ENCODE measurements around the gene ENPP1.

ENPP1 gene

DNA sequence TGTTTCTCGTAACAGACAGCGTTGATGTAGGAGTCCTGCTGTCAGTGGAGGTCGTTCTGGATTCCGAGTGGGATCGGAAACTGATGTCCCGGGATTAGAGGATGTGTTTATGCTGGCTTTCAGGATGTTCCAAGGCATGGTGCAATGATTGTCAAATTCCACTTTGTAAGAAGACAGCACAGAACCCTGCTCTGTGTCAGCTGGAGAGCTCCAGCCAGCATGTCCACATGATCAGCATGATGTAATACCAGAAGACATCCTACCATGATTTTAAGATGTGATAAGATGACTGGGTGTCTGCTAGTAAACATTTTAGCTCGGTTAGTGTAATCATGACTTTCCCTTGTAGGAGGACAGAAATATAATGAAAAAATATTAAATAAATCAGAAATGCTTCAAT lies 20.3 kb downstream of the ENPP1 start:
- Histone ChIP-seq H3K9me3 (no peaks in the 10 kb centered on the region), H3K4me3 (no peak overlapping the region), H3K36me3 (no peaks in the 10 kb centered on the region), H3K27ac (no peak overlapping the region), H3K4me1 (peaks cover 0 to 37% (median 5%) of the 10 kb centered on the region in 4 donors), H3K27me3 (no peaks in the 10 kb centered on the region)
- DNase-seq: peak in 1 of 2 donors; percentile 31
- intact Hi-C loops (cut with DNase I; ENCODE audit: low total_unique reads): no loop called here
- TF ChIP-seq, protein P1, sequence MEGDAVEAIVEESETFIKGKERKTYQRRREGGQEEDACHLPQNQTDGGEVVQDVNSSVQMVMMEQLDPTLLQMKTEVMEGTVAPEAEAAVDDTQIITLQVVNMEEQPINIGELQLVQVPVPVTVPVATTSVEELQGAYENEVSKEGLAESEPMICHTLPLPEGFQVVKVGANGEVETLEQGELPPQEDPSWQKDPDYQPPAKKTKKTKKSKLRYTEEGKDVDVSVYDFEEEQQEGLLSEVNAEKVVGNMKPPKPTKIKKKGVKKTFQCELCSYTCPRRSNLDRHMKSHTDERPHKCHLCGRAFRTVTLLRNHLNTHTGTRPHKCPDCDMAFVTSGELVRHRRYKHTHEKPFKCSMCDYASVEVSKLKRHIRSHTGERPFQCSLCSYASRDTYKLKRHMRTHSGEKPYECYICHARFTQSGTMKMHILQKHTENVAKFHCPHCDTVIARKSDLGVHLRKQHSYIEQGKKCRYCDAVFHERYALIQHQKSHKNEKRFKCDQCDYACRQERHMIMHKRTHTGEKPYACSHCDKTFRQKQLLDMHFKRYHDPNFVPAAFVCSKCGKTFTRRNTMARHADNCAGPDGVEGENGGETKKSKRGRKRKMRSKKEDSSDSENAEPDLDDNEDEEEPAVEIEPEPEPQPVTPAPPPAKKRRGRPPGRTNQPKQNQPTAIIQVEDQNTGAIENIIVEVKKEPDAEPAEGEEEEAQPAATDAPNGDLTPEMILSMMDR (IDR thresholded peaks at IDR 0.05): no peak

DNA sequence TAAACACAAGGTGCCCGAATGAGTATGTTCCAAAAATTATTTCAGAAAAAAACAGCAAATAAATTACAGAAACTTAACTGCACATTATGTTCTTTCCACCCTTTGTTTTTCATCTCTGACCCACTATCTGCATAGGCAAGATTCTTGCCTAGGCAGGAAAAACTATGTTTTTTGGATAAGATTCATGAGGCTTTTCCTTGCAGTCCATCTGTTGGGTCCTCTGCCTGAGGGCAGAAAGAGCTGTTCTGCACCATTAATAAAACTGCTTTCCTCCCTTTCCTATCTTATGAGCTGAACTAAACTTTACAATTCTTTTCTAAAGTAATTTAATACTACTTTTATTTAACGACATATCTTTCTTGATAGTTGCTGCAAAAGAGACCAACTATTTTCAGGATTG lies 21.1 kb downstream of the ENPP1 start:
- Histone ChIP-seq H3K4me3 (no peak overlapping the region), H3K36me3 (no peaks in the 10 kb centered on the region)

DNA sequence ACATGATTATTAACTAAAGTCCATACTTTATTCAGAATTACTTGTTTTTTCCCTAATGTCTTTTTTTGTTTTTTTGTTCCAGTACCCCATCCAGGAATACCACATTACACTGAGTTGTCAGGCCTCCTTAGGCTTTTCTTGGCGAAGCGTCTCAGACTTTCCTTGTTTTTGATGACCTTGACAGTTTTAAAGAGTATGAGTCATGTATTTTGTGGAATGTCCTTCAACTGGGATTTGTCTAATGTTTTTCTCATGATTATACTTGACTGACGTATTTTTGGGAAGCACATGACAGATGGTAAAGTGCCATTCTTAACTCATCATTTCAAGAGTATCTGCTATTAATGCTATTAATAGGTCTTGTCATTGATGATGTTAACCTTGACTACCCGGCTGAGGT lies 23.6 kb downstream of the ENPP1 start:
- peak overlapping the region; percentile 35 to 56 for H3K27ac ChIP-seq
- no peaks in the 10 kb centered on the region for H3K36me3 ChIP-seq
- no peaks in the 10 kb centered on the region for H3K9me3 ChIP-seq
- H3K4me3 ChIP-seq: no peak overlapping the region
- H3K27me3 ChIP-seq: no peaks in the 10 kb centered on the region
- H3K4me1 ChIP-seq: peaks cover 0 to 37% (median 5%) of the 10 kb centered on the region in 4 donors
- TF ChIP-seq, protein P1 (IDR thresholded peaks at IDR 0.05): no peak
- no peak for DNase-seq
- intact Hi-C loops (cut with DNase I; ENCODE audit: low total_unique reads): no loop called here

More for the DNA sequence above, 21.1 kb downstream of the ENPP1 start:
- intact Hi-C loops (cut with DNase I; ENCODE audit: low total_unique reads): no loop called here
- Histone ChIP-seq H3K9me3 (no peaks in the 10 kb centered on the region), H3K27me3 (no peaks in the 10 kb centered on the region), H3K4me1 (peaks cover 0 to 37% (median 5%) of the 10 kb centered on the region in 4 donors), H3K27ac (peak overlapping the region in 1 of 2 donors; percentile 38)
- TF ChIP-seq, protein P1 (IDR thresholded peaks at IDR 0.05): no peak
- DNase-seq: no peak

DNA sequence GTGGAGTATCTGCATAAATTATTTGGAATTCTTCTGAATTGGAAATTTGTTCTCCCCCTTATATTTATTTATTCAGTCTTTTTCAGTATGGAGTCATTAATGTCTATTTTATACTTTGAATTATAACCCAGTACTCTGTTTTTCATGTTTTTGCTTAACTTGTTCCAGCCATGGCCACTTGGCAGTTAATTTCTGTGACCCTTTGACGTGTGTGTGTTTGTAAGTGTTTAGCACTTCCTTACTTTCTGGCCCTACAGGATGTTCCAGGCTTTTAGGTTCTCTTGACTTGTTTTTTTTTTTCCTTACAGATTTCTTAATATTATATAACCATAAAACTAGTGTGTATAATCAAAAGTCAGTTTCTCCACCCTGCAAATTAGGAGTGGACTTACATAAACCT lies 24.1 kb downstream of the ENPP1 start:
- H3K27ac ChIP-seq: peak overlapping the region; percentile 35 to 56

DNA sequence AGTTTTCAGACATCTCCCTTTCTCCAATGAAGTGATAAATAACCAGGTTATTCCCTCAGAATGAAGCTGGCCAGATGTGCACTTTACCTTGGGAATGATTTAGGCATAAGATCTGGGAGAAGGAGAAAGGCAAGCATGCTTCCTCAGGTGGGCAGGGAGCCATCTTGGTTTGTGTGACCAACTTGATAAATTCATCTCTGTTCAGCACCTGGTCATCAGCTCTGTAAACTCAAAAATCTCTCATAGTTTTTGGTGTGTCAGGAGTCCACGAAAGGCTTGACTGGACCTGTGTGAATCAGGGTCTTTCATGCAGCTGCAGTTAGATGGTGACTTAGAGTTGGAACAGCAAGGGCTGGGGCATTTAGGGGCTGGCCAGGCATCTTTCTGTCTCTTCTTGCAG lies 24.5 kb downstream of the ENPP1 start:
- no peaks in the 10 kb centered on the region for H3K36me3 ChIP-seq
- no peak overlapping the region for H3K4me3 ChIP-seq
- intact Hi-C loops (cut with DNase I; ENCODE audit: low total_unique reads): no loop called here
- H3K4me1 ChIP-seq: peaks cover 0 to 37% (median 5%) of the 10 kb centered on the region in 4 donors
- TF ChIP-seq, protein P1 (IDR thresholded peaks at IDR 0.05): no peak
- no peak for DNase-seq
- peak overlapping the region; percentile 35 to 56 for H3K27ac ChIP-seq
- no peaks in the 10 kb centered on the region for H3K9me3 ChIP-seq
- no peaks in the 10 kb centered on the region for H3K27me3 ChIP-seq

More for the DNA sequence above, 24.1 kb downstream of the ENPP1 start:
- H3K36me3 ChIP-seq: no peaks in the 10 kb centered on the region
- H3K27me3 ChIP-seq: no peaks in the 10 kb centered on the region
- TF ChIP-seq, protein P1 (IDR thresholded peaks at IDR 0.05): no peak
- H3K4me3 ChIP-seq: no peak overlapping the region
- H3K4me1 ChIP-seq: peaks cover 0 to 37% (median 5%) of the 10 kb centered on the region in 4 donors
- DNase-seq: no peak
- H3K9me3 ChIP-seq: no peaks in the 10 kb centered on the region
- intact Hi-C loops (cut with DNase I; ENCODE audit: low total_unique reads): no loop called here

DNA sequence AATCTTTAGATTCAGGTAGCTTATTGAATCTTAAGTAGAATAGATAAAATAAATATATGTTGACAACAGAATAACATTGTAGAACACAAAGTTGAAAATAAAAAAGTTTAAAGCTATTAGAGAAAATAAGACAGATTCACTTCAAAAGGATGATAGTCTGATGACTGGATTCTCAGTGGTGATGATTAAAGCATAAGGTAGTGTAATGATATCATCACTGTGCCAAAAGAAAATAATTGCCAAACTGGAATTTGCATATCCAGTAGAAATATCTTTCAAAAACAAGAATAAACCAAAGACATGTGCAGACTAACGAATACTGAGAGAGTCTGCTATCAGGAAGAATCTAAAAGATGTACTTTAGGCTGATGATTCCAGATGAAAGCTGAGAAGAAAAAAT lies 30.2 kb downstream of the ENPP1 start:
- Histone ChIP-seq H3K27ac (no peak overlapping the region), H3K27me3 (no peaks in the 10 kb centered on the region), H3K36me3 (no peaks in the 10 kb centered on the region), H3K9me3 (no peaks in the 10 kb centered on the region), H3K4me1 (no peaks in the 10 kb centered on the region), H3K4me3 (no peak overlapping the region)
- intact Hi-C loops (cut with DNase I; ENCODE audit: low total_unique reads): no loop called here
- DNase-seq: no peak
- TF ChIP-seq, protein P1 (IDR thresholded peaks at IDR 0.05): no peak
